Lung (tissue), 12 donors: ENCODE data around the gene FHOD3. TPM values are rescaled to one million over a fixed set of nuclear protein-coding genes. Genes with fewer than 3 reads are reported as not detected.
"Not testable (repeated sequence)": the region's sequence is repeated elsewhere in the genome, so short reads cannot be mapped to it uniquely, and the experiment has no call there.

Experiments
- ATAC-seq: fragments of 200-7000 bp; cut with Tn5 transposase; one replicate; pipeline ENCODE4 v1.9.1; 2020; ENCODE audit warnings: moderate number of reproducible peaks; ENCODE audit not compliant: insufficient read depth, low FRiP score
- DNase-seq, 3 donors: peaks; one replicate each; pipeline ENCODE4 v3.0.0-alpha.2; 2013 to 2017
- H3K27ac ChIP-seq, 2 donors: one replicate each; pipeline ENCODE4 v1.5.1; 2013; ENCODE audit warnings: mild to moderate bottlenecking in 2 of 2, moderate library complexity in 2 of 2, control low read depth in 1 of 2, inconsistent platforms in 1 of 2, low read depth in 1 of 2, low read length in 1 of 2
- H3K27me3 ChIP-seq, 3 donors: one replicate each; pipeline ENCODE4 v1.5.1; 2013; ENCODE audit warnings: low read length in 2 of 3; ENCODE audit not compliant: control insufficient read depth in 3 of 3, insufficient read depth in 3 of 3
- H3K36me3 ChIP-seq, 4 donors: one replicate each; pipeline ENCODE4 v1.5.1; 2013; ENCODE audit warnings: low read length in 4 of 4, mild to moderate bottlenecking in 1 of 4, moderate library complexity in 1 of 4; ENCODE audit not compliant: control insufficient read depth in 4 of 4, insufficient read depth in 4 of 4
- H3K4me1 ChIP-seq, 5 donors: one replicate each; pipeline ENCODE4 v1.5.1; 2013; ENCODE audit warnings: low read length in 5 of 5, mild to moderate bottlenecking in 2 of 5, moderate library complexity in 1 of 5; ENCODE audit not compliant: control insufficient read depth in 5 of 5, insufficient read depth in 5 of 5
- H3K4me3 ChIP-seq: one replicate; pipeline ENCODE4 v1.5.1; 2013; ENCODE audit warnings: mild to moderate bottlenecking, control low read depth, moderate library complexity
- H3K9ac ChIP-seq, 2 donors: one replicate each; pipeline ENCODE4 v1.5.1; 2013; ENCODE audit warnings: low read length in 2 of 2, control low read depth in 1 of 2; ENCODE audit not compliant: insufficient read depth in 1 of 2
- H3K9me3 ChIP-seq, 4 donors: one replicate each; pipeline ENCODE4 v1.5.1; 2013; ENCODE audit warnings: low read length in 3 of 4, mild to moderate bottlenecking in 1 of 4, moderate library complexity in 1 of 4; ENCODE audit not compliant: control insufficient read depth in 4 of 4, insufficient read depth in 3 of 4
- CTCF ChIP-seq: IDR thresholded peaks from 2 replicates; pipeline ENCODE4 v1.5.1; 2012; ENCODE audit warnings: mild to moderate bottlenecking; ENCODE audit errors: control extremely low read depth, extremely low read depth
- WGBS, 2 donors: extraction: QIAGEN DNeasy Blood & Tissue Kit; methylation state at CpG; one replicate each; pipeline ENCODE4 v1.1.7; 2013; 5-methylcytosine and 5-hydroxymethylcytosine counted together
- polyA plus RNA-seq, 2 donors: library from polyadenylated mRNA; stranded (reverse); fragments of 200-250 nt; gene quantifications; one replicate each; pipeline ENCODE4 v1.2.1, GENCODE V29; 2013
- total RNA-seq, 2 donors: library from RNA; depleted of rRNA in 1 of 2; stranded (reverse); fragments of >200 nt in 1 of 2; gene quantifications; one replicate each; pipeline ENCODE4 v1.2.1, GENCODE V29; 2014 to 2021
- donor health status: control.
- donor health status: control.
- donor health status: Bipolar disorder and iron deficiency.
- donor health status: healthy.
- donor health status: DM: yes; HTN: yes; CAD: no.

Gene FHOD3
- total and polyA plus RNA-seq, 4 donors, result 1.0 to 7.4 (median 2.9) TPM

- ATAC-seq (no peak), DNase-seq (peak in 1 of 3 donors; percentile 6)
- H3K9me3 ChIP-seq, result no peaks in the 10 kb centered on the region
- peaks cover 6 to 16% (median 11%) of the 10 kb centered on the region in 4 donors for H3K36me3 ChIP-seq
- H3K4me3 ChIP-seq, result no peak overlapping the region
- WGBS, 2 donors, result 61 to 70% methylated on average over 1 of the region's 1 CpG
- H3K27ac ChIP-seq, result no peak overlapping the region
- H3K4me1 ChIP-seq, result peaks cover 0 to 26% (median 20%) of the 10 kb centered on the region in 5 donors
- TF ChIP-seq CTCF, result no peak
- no peak overlapping the region for H3K9ac ChIP-seq
- no peaks in the 10 kb centered on the region for H3K27me3 ChIP-seq
Measured at GRCh38 chr18:36814994-36815393, 517.5 kb downstream of the FHOD3 start.

GRCh38 chr18:36816096-36816495 lies 518.6 kb downstream of the FHOD3 start:
- H3K4me1 ChIP-seq, result peaks cover 0 to 26% (median 20%) of the 10 kb centered on the region in 5 donors
- peaks cover 9 to 15% (median 12%) of the 10 kb centered on the region in 4 donors for H3K36me3 ChIP-seq
- ATAC-seq, H3K4me3 ChIP-seq, H3K9ac ChIP-seq, H3K27me3 ChIP-seq, H3K9me3 ChIP-seq, DNase-seq, H3K27ac ChIP-seq: not testable (repeated sequence)

- Histone ChIP-seq H3K9me3 (no peaks in the 10 kb centered on the region), H3K36me3 (peaks cover 9 to 15% (median 12%) of the 10 kb centered on the region in 4 donors), H3K4me3 (no peak overlapping the region), H3K9ac (no peak overlapping the region), H3K27me3 (no peaks in the 10 kb centered on the region), H3K27ac (no peak overlapping the region), H3K4me1 (peaks cover 0 to 19% (median 12%) of the 10 kb centered on the region in 5 donors)
- DNase-seq, result peak in 1 of 3 donors; percentile 6
- no peak for ATAC-seq
- TF ChIP-seq CTCF, result no peak
- WGBS, 2 donors, result 98 to 100% methylated on average over 1 of the region's 1 CpG
Measured at GRCh38 chr18:36817039-36817438, 519.5 kb downstream of the FHOD3 start.

GRCh38 chr18:36818652-36819051 lies 521.1 kb downstream of the FHOD3 start:
- peaks cover 0 to 7% (median 3%) of the 10 kb centered on the region in 5 donors for H3K4me1 ChIP-seq
- H3K36me3 ChIP-seq, result peaks cover 5 to 18% (median 12%) of the 10 kb centered on the region in 4 donors
- H3K9ac ChIP-seq, result no peak overlapping the region
- peak in 1 of 3 donors; percentile 6 for DNase-seq
- H3K9me3 ChIP-seq, result no peaks in the 10 kb centered on the region
- H3K27me3 ChIP-seq, result no peaks in the 10 kb centered on the region
- ATAC-seq, result no peak
- 86% methylated on average over 3 of the region's 3 CpGs for WGBS, 2 donors
- no peak for TF ChIP-seq CTCF
- H3K27ac ChIP-seq, result no peak overlapping the region
- no peak overlapping the region for H3K4me3 ChIP-seq
